ENCODE results near the gene ZNF181. TPM values are rescaled to one million over a fixed set of nuclear protein-coding genes. Genes with fewer than 3 reads are reported as not detected.
"Not testable (repeated sequence)": the region's sequence is repeated elsewhere in the genome, so short reads cannot be mapped to it uniquely, and the experiment has no call there.

The ZNF181 gene
- total RNA-seq (2014; rRNA removed; shearing (Covaris generic)) = 13.1 and 14.2 TPM in 2 replicates

DNA sequence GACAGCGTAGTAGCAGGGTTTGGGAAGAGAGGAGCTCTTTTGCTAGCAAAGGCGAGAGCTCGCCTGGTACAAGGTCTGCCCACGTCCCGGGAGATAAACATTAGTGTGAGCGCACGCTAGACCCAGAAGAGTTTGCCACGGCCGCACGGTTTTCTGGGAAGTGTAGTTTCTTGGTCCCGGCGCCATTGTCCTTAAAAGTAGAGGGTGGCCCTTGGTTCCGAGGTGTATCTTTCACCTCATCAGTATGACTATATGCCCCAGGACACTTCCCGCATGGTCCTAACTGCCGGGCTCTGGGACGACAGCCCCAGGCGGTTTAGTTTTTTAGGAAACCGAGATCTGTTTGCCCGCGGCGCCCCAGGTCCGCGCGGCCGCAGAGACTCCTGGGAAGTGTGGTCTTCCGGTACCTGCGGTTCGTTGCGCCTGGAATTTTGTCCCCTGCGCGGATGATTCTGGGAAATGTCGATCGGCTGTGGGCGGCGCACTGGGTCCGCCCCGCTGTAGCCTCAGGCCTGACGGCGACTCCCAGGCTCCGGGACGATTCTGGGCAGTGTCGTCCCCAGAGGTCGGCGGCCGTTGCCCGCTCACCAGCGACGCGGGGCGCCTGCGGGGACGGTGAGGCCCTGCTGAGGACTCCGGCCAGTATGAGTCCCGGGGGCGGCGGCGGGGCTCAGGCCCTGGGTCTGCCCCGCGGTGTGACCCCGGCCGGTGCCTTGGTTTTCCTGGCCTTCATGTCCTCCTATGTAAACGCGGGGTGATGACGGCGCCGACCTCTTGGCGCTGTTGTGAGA, at the start of gene ZNF181:
Gene ZNF181 (plus strand): TSS at position 498 of the 791 bp plus-strand sequence. CDS start 795 bp downstream, outside the sequence.
- in situ Hi-C loops (cut with HindIII; ENCODE audit: low sequenced_read_pairs) = no loop called here
- peak; percentile 94 for DNase-seq (ENCODE audit: low spot score)

DNA sequence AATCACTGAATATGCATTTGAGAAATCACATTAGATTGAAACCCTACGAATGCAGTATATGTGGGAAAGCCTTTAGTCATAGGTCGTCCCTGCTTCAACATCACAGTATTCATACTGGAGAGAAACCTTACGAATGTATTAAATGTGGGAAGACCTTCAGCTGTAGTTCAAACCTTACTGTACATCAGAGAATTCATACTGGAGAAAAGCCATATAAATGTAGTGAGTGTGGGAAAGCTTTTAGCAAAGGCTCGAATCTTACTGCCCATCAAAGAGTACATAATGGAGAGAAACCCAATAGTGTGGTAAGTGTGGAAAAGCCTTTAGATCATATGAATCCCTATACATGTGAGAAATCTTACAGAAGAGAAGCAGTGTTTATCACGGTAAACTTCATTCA, 48.8 kb upstream of the ZNF181 start:
- DNase-seq (ENCODE audit: low spot score); in situ Hi-C loops (cut with HindIII; ENCODE audit: low sequenced_read_pairs): not testable (repeated sequence)

DNA sequence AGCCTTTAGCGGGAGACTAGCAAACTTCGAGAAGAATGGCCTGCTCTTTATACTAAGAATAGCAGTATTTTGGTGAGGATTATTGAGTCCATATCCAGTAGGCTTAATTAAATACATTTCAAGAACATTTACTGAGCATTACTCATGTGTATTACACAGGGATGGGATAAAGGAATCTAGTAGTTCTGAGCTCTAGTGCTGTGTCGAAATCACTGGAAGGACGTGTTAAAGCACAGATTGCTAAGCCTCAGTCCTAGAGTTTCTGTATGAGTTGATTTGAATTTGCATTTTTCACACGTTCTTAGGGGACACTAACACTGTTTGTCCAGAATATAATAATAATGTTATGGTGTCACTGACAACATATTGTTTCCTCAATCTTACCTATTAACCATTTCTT, 47.6 kb upstream of the ZNF181 start:
- no peak for DNase-seq (ENCODE audit: low spot score)
- in situ Hi-C loops (cut with HindIII; ENCODE audit: low sequenced_read_pairs) = no loop called here

DNA sequence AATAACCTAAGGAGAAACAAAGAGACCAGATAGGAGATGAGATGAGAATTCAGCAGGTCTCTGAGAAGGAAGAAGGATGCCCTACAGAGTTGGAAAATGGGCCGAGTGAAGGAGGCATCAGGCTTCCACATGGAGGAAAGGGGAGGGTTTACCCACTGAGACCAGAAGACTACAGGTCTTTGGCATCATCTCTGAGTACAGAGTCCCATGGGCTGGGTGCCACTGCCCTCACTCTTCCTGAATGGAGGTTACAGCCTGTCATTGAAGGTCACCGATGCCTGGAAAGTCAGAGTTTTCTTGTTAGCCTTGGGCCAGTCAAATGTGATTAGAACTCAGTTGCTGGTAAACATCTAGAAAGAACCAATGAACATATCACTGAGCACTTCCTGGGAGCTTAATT, 46.7 kb upstream of the ZNF181 start:
- in situ Hi-C loops (cut with HindIII; ENCODE audit: low sequenced_read_pairs) = no loop called here
- no peak for DNase-seq (ENCODE audit: low spot score)

DNA sequence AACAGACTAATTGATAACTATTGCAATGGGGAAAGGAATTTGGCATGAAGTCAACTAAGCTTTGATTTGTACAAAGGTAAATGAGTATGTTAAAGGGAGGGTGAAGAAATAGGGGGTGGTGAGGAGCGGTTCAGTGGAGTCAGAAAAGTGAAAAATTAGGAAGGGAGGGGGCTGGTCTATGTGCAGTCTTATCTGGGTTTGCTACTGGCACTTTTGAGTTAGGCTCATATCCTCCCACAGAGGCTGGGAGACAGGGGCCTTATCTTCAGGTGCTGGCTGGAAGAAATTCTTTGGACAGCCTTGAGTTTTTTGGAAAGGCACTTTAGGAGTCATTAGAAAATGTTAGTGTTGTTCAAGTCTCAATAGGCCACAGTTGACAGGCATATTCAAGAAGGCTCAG, 45.5 kb upstream of the ZNF181 start:
- in situ Hi-C loops (cut with HindIII; ENCODE audit: low sequenced_read_pairs) = no loop called here
- DNase-seq (ENCODE audit: low spot score) = no peak

DNA sequence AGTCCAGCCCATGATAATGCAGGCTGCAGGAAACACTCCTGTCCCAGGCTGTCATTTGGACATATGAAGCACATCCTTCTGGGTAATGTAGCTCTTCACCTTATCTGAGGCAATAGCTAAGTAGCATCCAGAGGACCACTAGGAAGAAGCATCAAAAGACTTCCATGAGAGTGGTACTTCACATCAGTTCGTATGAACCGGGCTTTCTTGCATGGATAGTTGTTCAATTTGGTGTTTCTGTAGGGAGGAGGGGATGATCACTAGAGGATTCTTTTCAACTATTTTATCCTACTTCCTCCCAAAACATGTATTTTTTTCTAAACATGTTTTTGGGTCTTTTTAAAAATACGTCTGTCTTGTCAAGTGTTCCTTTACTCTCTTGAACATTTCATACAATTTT, 43.7 kb upstream of the ZNF181 start:
- no peak for DNase-seq (ENCODE audit: low spot score)
- in situ Hi-C loops (cut with HindIII; ENCODE audit: low sequenced_read_pairs) = no loop called here

DNA sequence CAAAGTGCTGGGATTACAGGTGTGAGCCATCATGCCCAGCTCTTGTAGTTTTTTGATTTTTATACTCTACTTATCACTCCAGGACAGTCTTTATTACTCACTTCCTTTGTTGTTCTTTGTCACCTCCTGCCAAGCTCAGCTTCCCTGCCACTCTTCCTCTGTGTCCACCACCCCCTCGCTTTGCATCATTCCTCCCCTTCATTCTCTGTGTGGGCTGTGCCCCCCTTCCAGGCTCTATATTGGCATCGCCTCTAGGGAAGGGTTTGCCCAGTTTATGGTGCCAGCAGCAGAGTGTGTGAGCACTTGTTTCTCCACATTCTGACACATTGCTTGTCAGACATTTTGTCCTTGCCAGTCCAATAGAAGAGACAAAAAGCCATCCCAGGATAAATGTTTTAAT, 41.5 kb upstream of the ZNF181 start:
- DNase-seq (ENCODE audit: low spot score) = no peak
- in situ Hi-C loops (cut with HindIII; ENCODE audit: low sequenced_read_pairs) = no loop called here

DNA sequence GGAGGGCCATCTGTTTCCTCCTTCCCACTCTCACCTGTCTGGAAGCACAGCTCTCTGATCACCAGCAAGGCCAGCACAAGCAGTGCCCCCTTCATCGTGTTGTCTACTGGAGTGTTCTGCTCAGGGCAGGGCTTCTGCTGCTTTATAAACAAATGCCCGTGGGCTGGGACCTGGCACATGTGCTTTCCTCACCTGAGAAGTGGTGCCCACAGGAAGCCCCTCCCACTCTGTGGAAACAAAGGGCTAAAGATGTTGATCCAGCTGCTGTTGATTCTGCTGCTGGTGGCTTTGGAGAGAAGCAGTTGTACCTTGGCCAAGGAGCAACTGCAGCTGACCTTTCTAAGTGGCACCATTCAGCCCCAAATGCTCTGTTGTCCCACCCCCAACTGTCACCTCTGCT, 26.4 kb upstream of the ZNF181 start:
- in situ Hi-C loops (cut with HindIII; ENCODE audit: low sequenced_read_pairs) = no loop called here
- DNase-seq (ENCODE audit: low spot score) = no peak

DNA sequence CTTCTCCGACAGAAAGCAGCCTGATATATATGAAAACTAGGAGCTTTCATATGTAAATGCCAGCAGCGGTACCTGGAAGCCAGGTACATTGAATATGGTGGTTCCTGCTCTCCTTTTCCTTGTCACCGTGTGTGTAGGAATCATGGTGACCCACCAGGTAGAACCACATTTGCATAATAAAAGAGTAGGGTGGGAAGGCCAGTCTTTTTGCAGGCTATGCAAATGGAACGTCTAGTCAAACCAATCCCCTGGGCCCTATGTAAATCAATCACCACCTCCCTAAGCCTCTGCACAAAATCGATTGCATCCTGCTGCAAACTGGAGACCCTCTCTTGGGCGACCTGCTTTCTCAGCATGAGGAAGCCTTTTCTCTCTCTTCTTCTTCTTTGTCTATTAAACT, 22.2 kb upstream of the ZNF181 start:
- in situ Hi-C loops (cut with HindIII; ENCODE audit: low sequenced_read_pairs) = no loop called here
- DNase-seq (ENCODE audit: low spot score) = no peak

DNA sequence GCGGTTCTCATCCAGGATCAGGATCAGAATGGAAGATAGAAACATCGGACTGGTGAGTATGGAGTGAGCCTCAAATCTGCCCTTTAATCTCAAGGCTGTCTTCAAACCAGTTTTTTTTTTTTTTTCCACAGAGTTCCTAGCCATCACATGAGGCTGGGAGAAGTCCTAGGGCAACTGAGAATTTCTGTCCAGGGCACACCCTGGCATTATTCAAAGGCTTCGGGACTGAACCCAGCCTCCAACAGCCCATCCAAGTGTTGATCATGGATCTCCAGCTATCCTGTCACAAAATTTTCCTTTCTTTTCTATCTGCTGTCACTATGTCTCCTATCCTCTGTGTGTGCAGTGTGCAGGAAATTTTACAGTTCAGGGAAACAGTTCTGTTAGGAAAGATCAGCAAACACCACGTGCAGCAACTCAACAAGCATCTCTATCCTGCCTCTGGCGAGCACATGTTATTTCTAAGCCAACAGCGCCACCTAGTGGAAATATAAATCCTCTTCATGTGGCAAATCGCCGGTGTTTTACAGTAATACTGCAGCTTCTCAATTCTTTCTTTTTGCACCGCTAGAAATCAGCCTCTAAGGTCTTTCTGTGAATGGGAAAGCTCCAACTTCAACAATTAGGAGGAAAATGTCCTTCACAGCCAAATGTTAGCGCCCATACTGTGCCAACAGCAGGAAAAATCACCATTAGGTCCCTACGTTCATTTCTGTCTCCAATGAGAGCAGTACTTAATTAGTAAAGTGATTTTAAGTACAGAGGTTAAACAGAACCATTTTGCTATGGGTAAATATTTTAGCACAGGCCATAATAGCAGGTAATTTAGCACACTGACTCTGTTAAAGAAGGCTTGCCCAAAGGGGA, 21.4 kb upstream of the ZNF181 start:
- in situ Hi-C loops (cut with HindIII; ENCODE audit: low sequenced_read_pairs) = no loop called here
- peak; percentile 74 for DNase-seq (ENCODE audit: low spot score)

DNA sequence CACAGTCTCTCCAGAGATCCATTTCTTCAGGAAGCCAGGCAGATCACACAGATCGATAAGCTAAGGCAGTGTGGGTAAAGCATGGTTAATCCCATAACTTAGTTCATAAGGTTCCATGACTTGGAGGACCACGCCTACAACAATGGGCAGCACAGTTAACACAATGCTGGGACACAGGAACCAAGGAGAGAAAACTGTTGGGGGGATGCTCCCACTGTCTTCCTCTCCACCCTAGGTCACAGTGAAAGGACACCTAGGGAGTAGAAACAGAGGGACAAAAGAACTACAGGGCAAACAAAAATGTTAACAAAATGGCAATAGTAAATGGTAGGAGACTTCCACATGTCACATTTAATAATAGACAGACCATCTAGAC, 20.8 kb upstream of the ZNF181 start:
- no peak for DNase-seq (ENCODE audit: low spot score)
- in situ Hi-C loops (cut with HindIII; ENCODE audit: low sequenced_read_pairs) = no loop called here

DNA sequence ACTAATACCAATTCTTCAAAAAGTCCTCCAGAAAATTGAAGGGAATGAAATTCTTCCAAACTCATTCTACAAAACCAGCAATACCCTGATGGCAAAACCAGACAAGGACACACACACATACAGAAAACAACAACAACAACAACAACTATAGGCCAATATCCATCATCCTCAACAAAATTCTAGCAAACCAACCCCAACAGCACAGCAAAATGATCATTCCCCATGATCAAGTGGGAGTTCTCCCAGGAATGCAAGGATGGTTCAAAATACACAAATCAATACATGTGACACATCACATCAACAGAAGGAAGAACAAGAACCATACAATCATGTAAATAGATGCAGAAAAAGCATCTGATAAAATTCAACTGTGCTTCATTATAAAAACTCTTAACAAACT, 18.7 kb upstream of the ZNF181 start:
- DNase-seq (ENCODE audit: low spot score) = no peak
- in situ Hi-C loops (cut with HindIII; ENCODE audit: low sequenced_read_pairs) = no loop called here

DNA sequence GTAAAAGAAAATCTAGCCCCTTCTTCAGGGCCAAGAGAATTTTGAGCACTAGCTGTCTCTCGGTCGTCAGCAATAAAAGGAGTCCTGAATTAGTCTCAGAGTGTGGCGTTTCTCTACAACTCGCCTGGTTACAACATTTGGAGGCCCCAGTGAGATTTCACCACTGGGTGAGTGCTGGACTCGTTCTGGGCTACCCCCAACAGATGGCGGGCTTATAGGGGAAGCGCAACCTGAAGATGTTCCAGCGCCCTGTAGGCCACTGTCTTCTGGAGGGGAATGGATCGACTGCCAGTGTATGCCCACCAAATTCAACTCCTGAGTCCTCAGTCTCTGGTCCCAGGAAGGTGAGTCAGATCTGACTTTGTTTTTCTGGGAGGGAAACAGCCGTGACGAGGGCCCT, 11.7 kb upstream of the ZNF181 start:
- no peak for DNase-seq (ENCODE audit: low spot score)
- in situ Hi-C loops (cut with HindIII; ENCODE audit: low sequenced_read_pairs) = no loop called here

DNA sequence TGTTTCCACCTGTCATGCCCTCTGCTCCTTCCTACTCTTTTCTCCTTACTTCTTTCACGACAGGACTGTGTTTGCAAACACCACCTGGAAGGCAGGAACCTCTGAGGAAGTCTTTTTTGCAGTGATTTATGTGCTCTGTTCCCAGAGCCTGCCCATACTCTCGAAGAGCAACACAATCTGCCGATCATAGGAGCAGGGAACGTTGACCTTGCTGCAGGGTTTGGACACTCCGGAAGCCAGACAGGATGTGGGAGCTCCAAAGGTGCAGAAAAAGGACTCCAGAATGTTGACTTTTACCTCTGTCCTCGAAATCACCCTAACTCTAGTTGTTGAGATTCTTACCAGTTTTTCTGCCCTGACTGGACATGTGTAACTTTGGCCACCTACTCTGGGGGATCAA, 8.6 kb upstream of the ZNF181 start:
- in situ Hi-C loops (cut with HindIII; ENCODE audit: low sequenced_read_pairs) = no loop called here
- no peak for DNase-seq (ENCODE audit: low spot score)

DNA sequence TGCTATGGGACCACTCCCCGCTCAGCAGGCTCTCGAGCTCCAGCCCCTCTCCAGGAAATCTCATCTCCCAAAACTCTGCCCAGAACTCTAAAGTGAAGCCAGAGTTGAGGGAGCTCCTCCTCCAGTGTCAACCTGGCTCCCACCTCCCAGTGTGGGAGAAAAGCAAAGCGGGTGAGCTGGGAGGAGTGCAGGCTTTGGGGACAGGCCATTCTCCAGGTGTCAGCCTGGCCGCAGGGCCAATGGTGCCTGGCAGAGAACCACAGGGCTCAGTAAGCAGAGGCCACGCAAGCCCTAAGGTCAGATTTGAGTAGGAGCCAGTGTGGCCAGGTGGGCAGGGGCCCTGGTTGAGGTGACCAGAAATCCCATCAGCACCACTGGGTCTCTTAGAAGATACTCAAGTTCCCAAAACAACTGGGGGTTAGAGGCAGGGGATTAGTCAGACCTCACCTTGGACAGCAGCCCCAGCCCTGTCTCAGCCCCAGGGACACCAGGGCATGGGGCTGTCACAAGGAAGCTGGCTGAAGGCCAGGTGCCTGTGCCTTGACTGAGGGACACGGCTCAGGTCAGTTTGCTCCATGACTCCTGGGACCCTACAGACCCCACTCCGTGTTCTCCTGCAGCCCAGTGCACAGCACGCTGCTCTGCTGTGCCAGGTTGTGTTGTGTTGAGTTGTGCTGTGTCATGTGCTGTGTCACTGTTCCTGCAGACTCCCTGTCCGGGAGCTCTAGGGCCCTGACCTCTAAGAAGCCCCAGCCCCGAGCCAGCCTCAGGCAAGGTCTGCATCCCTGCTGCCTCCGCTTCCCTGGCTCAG, 2.8 kb upstream of the ZNF181 start:
- DNase-seq (ENCODE audit: low spot score) = no peak
- in situ Hi-C loops (cut with HindIII; ENCODE audit: low sequenced_read_pairs) = no loop called here

DNA sequence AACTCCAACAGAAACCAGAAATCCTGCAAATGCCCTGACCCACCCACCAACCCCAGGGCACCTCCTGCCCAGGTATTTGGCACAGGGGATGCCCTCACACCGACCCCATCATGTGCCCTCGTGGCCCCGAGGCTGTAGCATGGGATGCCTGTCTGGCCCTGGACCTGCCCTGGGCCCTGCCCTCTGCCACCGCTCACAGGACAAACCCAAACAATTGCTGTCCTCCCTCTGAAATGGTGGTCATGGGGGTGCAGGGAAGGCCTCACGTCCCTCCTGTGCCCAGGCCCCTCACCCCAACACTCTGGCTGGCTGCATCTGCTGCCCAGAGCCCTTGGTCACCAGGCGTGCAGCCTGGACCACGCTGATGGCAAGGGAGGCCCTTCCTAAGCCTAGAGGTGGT, 2.1 kb upstream of the ZNF181 start:
- DNase-seq (ENCODE audit: low spot score) = no peak
- in situ Hi-C loops (cut with HindIII; ENCODE audit: low sequenced_read_pairs) = no loop called here

DNA sequence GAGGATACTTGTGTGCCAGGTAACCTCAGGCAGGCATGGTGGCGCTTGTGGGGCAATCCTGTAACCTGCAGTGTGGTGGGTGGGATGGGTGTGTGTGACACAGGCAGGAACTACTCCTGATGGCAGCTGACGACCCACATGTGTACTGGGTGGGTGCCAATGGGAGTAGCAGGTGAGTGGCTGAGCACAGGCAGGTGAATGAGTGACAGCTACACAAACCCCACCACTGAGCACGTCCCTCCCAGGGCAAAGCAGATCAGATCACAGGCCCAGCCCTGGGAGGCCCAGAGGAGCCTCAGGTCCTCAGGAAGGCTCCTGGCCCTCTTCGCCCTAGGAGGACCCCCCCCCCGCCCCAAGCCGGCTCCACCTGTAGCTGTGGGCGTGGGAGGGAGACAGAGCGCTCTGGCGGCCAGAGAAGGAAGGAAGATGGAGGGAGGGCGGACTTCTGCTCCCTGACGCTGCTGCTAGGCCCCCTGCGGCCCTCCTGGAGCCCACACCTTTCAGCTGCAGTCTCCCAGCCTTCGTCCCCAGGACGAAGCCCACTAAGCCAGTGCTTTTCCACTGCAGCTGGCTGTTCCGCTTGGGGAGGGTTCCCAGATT, 1.3 kb upstream of the ZNF181 start:
- DNase-seq (ENCODE audit: low spot score) = peak; percentile 5
- in situ Hi-C loops (cut with HindIII; ENCODE audit: low sequenced_read_pairs) = no loop called here

DNA sequence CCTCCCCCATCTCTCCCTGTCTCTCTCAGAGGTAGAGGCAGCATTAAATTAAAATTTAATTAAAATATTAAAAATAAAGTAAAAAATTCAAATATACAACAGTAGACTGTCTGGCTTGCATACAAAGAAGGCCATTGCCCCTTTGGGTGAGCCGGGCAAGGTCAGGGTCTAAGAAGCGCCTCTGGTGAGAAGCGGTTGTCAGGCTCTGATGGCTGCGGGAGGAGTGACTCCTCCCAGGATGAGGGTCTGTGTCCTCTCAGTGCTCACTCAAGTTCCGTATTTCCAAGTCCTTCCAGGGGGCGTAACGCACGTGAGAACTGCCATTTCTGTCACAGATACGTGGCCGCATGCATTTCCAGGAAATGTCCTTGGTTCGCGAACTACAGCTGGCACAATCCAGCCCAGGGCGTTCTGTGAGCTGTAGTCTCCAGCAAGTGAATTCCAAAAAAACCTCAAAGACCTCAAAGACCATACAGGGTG, 737 bp upstream of the ZNF181 start:
- in situ Hi-C loops (cut with HindIII; ENCODE audit: low sequenced_read_pairs) = no loop called here
- no peak for DNase-seq (ENCODE audit: low spot score)

DNA sequence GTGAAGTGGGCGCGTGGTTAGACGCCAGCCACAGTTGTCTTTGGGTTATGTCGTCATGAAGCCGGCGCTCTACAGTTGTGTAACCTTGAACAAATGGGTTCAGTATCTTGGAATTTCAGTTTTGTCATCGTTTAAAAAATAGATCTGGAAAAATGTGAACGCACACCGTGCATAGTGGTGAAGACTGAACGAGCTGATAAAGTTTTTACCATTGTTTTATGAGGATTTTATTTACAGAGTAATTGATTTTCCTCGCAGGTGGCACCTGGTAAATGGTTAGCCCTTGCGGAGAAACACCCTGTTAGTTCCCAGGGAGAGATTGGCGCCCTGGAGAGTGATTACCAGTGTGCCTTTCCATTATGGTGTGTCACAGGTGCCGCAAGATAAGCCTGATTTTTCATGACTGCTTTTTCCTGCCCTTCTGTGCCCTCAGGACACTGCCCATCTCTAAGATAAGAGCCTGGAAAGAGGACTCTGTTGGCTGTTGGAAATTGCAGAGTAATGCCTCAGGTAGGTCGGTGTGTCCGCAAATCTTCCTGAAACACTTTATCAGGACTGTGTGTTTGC, 577 bp downstream of the ZNF181 start:
- no peak for DNase-seq (ENCODE audit: low spot score)
- in situ Hi-C loops (cut with HindIII; ENCODE audit: low sequenced_read_pairs) = no loop called here
